GM13977 (cell line): ENCODE results near the gene COL9A2.

Source experiments
- DNase-seq: peaks from one replicate; pipeline ENCODE4 v3.0.0; 2012; ENCODE audit warnings: low spot score
- CTCF ChIP-seq: IDR thresholded peaks from 2 replicates; pipeline ENCODE4 v1.5.1; 2012; ENCODE audit warnings: mild to moderate bottlenecking, control low read depth; ENCODE audit not compliant: insufficient read depth; ENCODE audit errors: extremely low read depth, missing control alignments
- in situ Hi-C: fragments of 300-500 bp; cut with MboI; formaldehyde crosslinking; loops from one replicate; pipeline ENCODE4 v1.12.0; 2022; ENCODE audit warnings: low sequenced_read_pairs, low pct_unique_long_range_greater_than_20kb, mixed read lengths, inconsistent platforms; ENCODE audit not compliant: unreplicated experiment

COL9A2 gene

DNA sequence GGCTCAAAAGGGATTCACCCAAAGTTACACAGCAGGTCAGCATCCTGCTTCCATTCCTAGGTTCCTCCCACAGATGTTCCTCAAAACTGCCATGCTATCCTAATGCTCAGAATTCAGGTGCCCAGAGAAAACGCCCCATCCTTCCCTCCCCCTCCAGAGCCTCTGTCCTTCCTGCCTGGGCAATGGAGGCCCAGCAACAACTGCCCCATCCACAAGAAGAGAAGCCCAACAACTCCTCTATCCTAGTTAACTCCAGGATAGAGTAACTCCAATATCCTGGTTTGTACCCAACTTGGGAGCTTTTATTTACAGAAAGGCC lies 16.9 kb downstream of the COL9A2 start:
- DNase-seq, result no peak
- no peak for TF ChIP-seq CTCF
- in situ Hi-C loops, result no loop called here

GRCh38 chr1:40299366-40300248 lies 17.5 kb downstream of the COL9A2 start:
- in situ Hi-C loops, result no loop called here
- DNase-seq, result no peak
- no peak for TF ChIP-seq CTCF

- no peak for TF ChIP-seq CTCF
- no peak for DNase-seq
- in situ Hi-C loops, result no loop called here
Measured at GRCh38 chr1:40291293-40291692, 25.8 kb downstream of the COL9A2 start.

DNA sequence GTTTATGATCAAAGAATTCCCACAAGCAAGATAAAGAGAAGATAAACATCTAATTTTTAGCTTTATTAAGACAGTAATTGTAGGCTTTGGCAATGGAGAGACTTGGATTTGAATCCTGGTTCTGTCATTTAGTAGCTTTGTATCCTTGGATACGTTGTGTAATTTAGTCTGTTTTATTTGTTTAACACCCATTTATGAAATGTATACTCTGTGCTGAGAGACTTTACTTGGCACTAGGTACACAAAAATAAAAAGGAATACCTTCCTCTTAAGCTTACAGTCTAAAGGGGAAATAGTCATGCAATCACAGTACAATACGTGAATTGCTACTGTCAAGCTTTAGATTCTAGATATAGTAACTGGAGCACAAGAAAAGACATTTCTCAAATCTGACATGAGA lies 35.2 kb downstream of the COL9A2 start:
- DNase-seq, result no peak
- in situ Hi-C loops, result no loop called here
- no peak for TF ChIP-seq CTCF

GRCh38 chr1:40276122-40276521 lies 41.0 kb downstream of the COL9A2 start:
- in situ Hi-C loops, result no loop called here
- TF ChIP-seq CTCF, result no peak

GRCh38 chr1:40274331-40274730 lies 42.8 kb downstream of the COL9A2 start:
- DNase-seq, result no peak
- no peak for TF ChIP-seq CTCF
- in situ Hi-C loops, result no loop called here

More at GRCh38 chr1:40276122-40276521, 41.0 kb downstream of the COL9A2 start:
- DNase-seq, result no peak
